Measurements from ENCODE around the gene HOOK2. TPM values are rescaled to one million over a fixed set of nuclear protein-coding genes. Genes with fewer than 3 reads are reported as not detected.
A peak's percentile ranks its signal among the peaks of the same experiment; 100 is the strongest.

HOOK2 gene
- total and polyA plus RNA-seq, 2 of the 13 experiments (the other 11 are each of a cell fraction or from before 2014, with no cell fraction given), result 9.2 to 12.9 TPM

- TF ChIP-seq CREBL2 (CRISPR knock-in tag; IDR thresholded peaks at IDR 0.05; ENCODE audit: borderline replicate concordance) (no peak), PCBP2 (optimal IDR thresholded peaks at IDR 0.05; ENCODE audit: low read depth, low read length, poor library complexity, severe bottlenecking) (no peak), AKAP8 (CRISPR knock-in tag; IDR thresholded peaks at IDR 0.05) (0 out of 2 replicates have a peak, but pooled peaks have one; percentile 70), SMC3 (IDR thresholded peaks at IDR 0.05; ENCODE audit: low read length) (no peak), MEIS2 (CRISPR knock-in tag; IDR thresholded peaks at IDR 0.05) (peak; percentile 68), HBP1 (CRISPR knock-in tag; IDR thresholded peaks at IDR 0.05; ENCODE audit: low read depth) (no peak), MBNL3 (CRISPR knock-in tag; conservative IDR thresholded peaks at IDR 0.05) (no peak), DNMT1 (CRISPR knock-in tag; IDR thresholded peaks at IDR 0.05) (peak; percentile 78; the same call in 1 of the 2 replicates), HHEX (CRISPR knock-in tag; IDR thresholded peaks at IDR 0.05) (no peak), IKZF4 (CRISPR knock-in tag; IDR thresholded peaks at IDR 0.05; ENCODE audit: borderline replicate concordance, low read depth, not compliant biosample characterization) (no peak), LCORL (IDR thresholded peaks at IDR 0.05) (no peak), LCORL (CRISPR knock-in tag; IDR thresholded peaks at IDR 0.05) (peak; percentile 60; the same call in 1 of the 2 replicates), UBTF (CRISPR knock-in tag; IDR thresholded peaks at IDR 0.05) (peak; percentile 35; the same call in 1 of the 2 replicates), POGZ (CRISPR knock-in tag; IDR thresholded peaks at IDR 0.05) (peak; percentile 47; the same call in 1 of the 2 replicates), SALL1 (CRISPR knock-in tag; IDR thresholded peaks at IDR 0.05) (peak; percentile 71), ZNF510 (CRISPR knock-in tag; IDR thresholded peaks at IDR 0.05; ENCODE audit: low read depth) (no peak), ISL2 (CRISPR knock-in tag; IDR thresholded peaks at IDR 0.05) (peak; percentile 36; the same call in 1 of the 2 replicates), ZNF501 (CRISPR knock-in tag; IDR thresholded peaks at IDR 0.05) (no peak), ZBTB4 (CRISPR knock-in tag; IDR thresholded peaks at IDR 0.05; ENCODE audit: borderline replicate concordance) (no peak), BRF2 (CRISPR knock-in tag; IDR thresholded peaks at IDR 0.05) (no peak), ZNF674 (CRISPR knock-in tag; IDR thresholded peaks at IDR 0.05; ENCODE audit: low read depth) (no peak), ZMYM3 (CRISPR knock-in tag; IDR thresholded peaks at IDR 0.05) (peak; percentile 34; the same call in 1 of the 2 replicates)
These were observed 16.9 kb upstream of the HOOK2 start (continued) for GRCh38 chr19:12792051-12792852.

Data from HepG2 (cell line).